Endothelial cell of umbilical vein (primary cell): ENCODE measurements around the gene WASHC2A.
"Not testable (repeated sequence)": the region's sequence is repeated elsewhere in the genome, so short reads cannot be mapped to it uniquely, and the experiment has no call there.

ENCODE experiments used
- CTCF ChIP-seq, 2 donors: IDR thresholded peaks; 1 replicate in 1 of 2; 2 replicates in 1 of 2; pipeline ENCODE4 v1.5.1; 2011; ENCODE audit warnings: low read length in 2 of 2, mild to moderate bottlenecking in 2 of 2, moderate library complexity in 2 of 2, control low read depth in 1 of 2, inconsistent platforms in 1 of 2, low read depth in 1 of 2; ENCODE audit not compliant: insufficient read depth in 1 of 2; ENCODE audit errors: extremely low read depth in 1 of 2
- EZH2 ChIP-seq: IDR thresholded peaks from 2 replicates; pipeline ENCODE4 v1.6.1; 2012; ENCODE audit warnings: borderline replicate concordance, low read depth, mild to moderate bottlenecking, moderate library complexity, low read length, inconsistent platforms; ENCODE audit not compliant: severe bottlenecking
- GATA2 ChIP-seq: IDR thresholded peaks from 2 replicates; pipeline ENCODE4 v1.7.0; 2011; ENCODE audit warnings: low read depth, mild to moderate bottlenecking, moderate library complexity, mixed read lengths, low read length; ENCODE audit not compliant: insufficient read length, insufficient read depth
- POLR2A ChIP-seq: IDR thresholded peaks from 2 replicates; pipeline ENCODE4 v1.6.1; 2012; ENCODE audit warnings: low read depth, mild to moderate bottlenecking, control low read depth, low read length
- POLR2AphosphoS5 ChIP-seq: IDR thresholded peaks from 2 replicates; pipeline ENCODE4 v1.6.1; 2012; ENCODE audit warnings: low read depth, mild to moderate bottlenecking, control low read depth, low read length, moderate library complexity; ENCODE audit not compliant: insufficient read depth

- TF ChIP-seq POLR2A; CTCF (IDR thresholded peaks at IDR 0.05; ENCODE audit: extremely low read depth in 1 of 2, insufficient read depth in 1 of 2, low read depth in 1 of 2, low read length in 2 of 2); EZH2; POLR2AphosphoS5; GATA2: not testable (repeated sequence)
Observed at GRCh38 chr10:50098645-50099044, 30.9 kb downstream of the WASHC2A start.
